Left forelimb (tissue), 1 donor: ENCODE data around the gene GSTA5.
"Not testable (repeated sequence)": the region's sequence is repeated elsewhere in the genome, so short reads cannot be mapped to it uniquely, and the experiment has no call there.

ENCODE experiments used
- DNase-seq: peaks from one replicate; pipeline ENCODE4 v3.0.0-alpha.2; 2018; ENCODE audit warnings: low spot score

The GSTA5 gene

DNA sequence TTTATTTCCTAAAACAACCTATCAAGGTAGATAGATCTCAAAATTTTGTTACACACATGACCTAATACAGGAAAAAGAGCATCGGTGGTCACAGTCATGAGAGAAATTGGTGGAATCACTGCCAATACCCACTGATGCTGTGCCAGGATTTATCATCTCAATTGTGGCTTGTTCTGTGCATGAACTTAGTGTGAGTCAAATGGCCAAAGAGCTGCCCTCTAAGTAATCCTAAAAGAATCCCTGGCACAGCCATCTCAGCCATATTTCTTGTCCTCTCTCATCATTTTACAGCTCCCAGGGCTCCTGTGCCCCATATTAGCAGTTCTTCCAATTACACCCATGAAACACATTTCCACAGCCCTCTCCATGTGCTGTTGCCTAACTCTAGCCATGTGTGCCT lies 6.1 kb downstream of the GSTA5 start:
- no peak for DNase-seq

DNA sequence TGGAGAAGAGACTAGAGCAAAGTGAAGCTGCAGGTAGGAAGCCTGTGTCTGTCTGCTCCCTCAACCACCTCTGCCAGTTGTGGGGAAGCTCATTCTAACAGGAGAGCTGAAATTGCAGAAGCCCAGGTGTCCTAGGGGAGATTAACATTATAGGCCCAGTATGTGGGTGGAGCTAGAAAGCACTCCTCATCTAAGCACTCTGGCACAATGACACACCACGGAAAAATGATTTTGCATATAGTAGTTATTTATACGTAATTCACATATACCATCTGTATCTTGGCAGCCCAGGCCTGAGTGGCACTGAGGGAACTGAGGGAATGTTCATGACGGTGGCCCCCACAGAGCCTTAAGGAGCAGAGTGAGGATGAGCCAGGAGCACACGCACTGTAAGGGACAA lies 9.7 kb downstream of the GSTA5 start:
- DNase-seq: not testable (repeated sequence)

DNA sequence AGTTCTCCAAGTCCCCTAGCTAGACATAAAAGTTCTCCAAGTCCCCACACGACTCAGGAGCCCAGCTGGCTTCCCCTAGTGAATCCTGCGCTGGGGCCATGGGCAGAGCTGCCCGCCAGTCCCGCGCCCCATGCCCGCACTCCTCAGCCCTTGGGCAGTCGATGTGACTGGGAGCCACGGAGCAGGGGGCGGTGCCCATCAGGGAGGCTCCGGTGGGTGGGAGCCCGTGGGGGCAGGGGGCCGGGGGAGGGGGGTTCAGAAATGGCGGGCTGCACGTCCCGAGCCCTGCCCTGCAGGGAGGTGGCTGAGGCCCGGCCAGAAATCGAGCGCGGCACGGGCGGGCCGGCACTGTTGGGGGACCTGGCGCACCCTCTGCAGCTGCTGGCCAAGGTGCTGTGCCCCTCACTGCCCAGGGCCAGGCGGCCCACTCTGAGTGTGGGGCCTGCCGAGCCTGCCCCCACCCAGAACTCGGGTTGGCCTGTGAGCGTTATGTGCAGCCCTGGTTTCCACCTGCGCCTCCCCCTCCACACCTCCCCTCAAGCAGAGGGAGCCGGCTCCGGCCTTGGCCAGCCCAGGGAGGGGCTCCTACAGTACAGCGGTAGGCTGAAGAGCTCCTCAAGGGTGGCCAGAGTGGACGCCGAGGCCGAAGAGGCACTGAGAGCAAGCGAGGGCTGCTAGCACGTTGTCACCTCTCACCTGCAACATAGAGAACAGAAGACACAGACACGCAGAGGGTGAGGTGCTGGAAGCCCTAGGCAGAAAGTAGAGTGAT lies 11.4 kb downstream of the GSTA5 start:
- no peak for DNase-seq

DNA sequence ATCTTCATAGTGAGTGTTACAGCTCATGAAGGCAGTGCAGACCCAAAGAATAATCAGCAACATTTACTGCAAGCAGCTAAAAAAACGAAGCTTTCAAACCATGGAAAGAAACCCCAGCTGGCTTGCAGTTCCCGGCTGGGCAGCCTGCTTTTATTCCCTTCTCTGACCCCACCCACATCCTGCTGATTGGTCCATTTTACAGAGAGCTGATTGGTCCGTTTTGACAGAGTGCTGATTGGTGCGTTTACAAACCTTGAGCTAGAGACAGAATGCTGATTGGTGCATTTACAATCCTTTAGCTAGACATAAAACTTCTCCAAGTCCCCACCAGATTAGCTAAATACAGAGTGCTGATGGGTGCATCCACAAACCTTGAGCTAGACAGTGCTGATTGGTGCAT lies 12.0 kb downstream of the GSTA5 start:
- DNase-seq: not testable (repeated sequence)

DNA sequence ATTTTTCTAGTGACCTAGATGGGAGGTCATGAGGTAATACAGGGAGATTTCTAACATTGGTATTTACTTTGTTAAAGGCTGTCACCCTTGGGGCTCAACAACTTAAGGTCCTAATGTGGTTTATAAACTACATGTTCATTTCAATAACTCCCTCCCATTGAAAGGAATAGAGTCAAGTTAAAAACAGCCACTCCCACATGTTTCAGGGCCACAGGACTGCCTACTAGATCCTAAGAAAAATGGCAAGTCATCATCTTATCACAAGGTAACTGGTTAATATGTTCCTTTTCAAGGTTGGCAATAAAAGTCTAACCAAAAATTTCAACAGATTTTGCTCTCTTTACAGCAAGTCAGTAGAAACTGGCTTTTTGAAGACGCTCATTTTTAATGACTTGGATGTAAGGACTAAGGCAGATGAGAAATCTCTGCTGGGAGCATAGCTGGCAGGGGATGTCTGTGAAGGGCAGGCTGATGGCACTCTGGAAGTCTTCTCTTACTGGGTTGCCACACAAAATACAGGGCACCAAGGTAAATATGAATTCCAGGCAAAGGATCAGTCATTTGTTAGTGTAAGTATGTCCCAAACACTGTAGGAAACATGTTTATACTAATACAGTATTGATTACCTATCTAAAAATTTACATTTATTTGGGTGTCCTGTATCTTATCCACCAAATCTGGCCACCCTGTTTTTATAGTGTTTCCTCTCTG lies 13.4 kb downstream of the GSTA5 start:
- DNase-seq: not testable (repeated sequence)

DNA sequence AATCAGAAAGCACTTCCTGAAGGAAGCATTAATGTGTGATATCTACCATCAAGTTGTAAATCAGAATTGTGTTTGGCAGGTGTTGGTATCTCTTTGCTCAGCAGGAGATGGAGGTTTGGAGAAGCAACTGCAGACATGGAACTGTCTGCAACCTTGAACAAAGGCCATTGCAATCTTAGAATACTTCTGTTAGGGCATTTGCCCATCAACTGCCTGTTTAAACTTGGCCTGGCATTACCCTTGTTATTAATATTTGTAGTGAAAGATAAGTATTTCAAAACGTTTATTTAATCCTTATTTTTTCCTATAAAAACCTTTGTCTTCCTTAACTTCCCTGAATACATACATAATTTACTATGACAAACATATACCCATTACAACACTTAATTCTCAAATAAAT lies 14.1 kb downstream of the GSTA5 start:
- no peak for DNase-seq

DNA sequence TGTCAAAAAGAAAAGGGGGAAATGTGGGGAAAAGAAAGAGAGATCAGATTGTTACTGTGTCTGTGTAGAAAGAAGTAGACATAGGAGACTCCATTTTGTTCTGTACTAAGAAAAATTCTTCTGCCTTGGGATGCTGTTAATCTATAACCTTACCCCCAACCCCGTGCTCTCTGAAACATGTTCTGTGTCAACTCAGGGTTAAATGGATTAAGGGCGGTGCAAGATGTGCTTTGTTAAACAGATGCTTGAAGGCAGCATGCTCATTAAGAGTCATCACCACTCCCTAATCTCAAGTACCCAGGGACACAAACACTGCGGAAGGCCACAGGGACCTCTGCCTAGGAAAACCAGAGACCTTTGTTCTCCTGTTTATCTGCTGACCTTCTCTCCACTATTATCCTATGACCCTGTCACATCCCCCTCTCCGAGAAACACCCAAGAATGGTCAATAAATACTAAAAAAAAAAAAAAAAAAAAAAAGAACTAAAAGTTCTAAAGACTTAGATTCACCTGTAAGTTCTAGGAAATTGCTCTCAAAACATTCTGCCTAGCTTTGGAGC lies 14.6 kb downstream of the GSTA5 start:
- not testable (repeated sequence) for DNase-seq

DNA sequence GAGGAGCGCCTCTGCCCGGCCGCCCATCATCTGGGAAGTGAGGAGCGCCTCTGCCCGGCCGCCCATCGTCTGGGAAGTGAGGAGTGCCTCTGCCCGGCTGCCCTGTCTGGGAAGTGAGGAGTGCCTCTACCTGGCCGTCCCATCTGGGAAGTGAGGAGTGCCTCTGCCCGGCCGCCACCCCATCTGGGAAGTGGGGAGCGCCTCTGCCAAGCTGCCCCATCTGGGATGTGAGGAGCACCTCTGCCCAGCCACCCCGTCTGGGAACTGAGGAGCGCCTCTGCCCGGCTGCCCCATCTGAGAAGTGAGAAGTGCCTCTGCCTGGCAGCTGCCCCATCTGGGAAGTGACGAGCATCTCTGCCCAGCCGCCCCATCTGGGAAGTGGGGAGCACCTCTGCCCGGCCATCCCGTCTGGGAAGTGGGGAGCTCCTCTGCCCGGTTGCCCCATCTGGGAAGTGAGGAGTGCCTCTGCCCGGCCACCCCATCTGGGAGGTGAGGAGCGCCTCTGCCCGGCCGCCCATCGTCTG lies 15.3 kb downstream of the GSTA5 start:
- not testable (repeated sequence) for DNase-seq

DNA sequence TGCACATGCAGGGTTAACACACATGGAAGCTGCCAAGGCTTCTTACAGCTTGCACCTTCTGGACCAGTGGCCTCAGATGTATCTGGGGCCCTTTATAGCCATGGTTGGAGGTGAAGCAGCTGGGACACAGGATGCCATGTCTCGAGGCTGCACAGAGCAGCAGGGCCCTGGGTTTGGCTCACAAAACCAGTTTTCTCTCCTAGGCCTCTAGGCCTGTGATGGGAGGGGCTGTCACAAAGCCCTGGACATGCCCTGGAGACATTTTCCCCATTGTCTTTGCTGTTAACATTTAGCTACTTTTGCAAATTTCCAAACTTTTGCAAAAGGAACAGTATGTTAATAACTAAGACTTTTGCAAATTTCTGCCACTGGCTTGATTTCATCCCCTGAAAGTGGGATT lies 18.8 kb downstream of the GSTA5 start:
- no peak for DNase-seq

DNA sequence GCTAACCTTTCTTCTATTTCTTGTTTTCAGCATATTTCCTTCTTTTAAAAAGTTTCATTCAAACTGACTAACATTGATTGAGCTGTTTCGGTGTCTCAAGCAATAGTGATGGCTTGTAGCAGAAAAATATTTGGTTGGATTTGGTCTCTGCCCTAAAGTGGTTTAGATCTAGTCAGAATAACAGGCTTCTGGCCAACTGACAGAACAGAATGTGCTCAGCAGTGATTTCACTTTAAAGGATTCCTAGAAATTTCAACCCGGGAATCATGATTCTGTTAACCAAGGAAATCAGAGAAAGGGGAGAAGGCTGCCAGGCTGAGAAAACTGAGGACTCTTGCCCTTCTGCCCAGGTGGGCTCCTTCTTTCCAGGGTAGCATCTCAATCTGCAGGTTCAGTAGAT lies 20.4 kb downstream of the GSTA5 start:
- DNase-seq: no peak

DNA sequence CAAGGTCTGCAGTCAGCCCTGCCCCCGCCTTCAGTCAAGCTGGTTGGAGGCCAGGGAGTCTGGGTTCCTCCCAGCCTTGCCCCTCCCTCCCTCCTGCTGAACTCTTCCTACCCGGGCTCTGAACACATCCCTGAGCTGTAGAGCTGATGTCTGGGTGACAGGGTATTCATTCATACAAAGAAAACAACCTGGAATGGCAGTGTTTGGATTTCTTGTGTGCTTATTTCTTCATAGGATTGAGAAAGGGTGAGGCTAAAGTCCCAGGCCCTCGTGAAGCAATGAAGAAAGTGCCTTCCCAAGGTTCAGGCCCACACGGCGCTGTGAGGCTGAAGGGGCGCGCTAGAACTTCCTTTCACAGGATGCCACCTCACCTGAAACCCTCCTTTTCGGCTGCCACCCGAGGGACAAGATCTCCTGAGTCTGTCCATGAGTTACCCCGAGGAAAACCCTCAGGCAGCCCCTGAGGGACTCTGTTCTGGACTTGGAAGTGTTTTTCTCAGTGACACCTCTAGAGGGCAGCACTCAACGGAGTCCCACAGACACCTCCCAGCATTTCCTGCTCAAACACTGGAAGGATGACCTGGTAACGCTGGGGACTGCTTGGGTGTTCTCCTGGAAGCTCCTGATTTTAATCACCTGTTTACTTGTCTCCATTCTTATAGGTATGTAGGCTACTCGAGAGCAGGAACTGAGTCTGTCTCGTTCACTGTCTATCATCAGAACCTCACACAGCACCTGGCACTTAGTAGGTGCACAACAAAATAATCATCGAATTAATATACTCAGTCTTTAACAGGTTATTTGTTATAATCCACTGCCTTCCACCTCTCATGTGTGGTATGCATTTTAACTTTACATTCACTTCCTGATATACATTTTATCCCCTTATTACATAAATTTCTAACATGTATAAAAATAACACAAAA lies 25.2 kb downstream of the GSTA5 start:
- DNase-seq: no peak

DNA sequence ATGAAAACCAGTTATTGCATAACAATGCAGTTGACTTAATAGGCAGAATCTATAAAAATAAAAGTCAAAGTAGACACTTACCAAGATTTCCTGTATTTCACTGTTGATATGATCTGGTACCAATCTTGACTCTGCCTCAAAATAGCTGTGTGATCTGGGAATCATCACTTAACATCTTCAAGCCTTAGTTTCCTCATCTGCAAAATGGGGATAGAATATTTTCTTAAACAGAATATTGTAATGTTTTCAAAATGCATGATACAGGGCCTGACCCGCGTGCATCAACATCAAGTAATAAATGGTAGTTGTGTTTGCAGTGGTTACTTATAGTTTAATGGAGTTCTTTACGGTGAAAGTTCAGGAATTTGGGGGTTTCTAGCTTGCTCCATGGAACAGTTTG lies 26.1 kb downstream of the GSTA5 start:
- DNase-seq: not testable (repeated sequence)

DNA sequence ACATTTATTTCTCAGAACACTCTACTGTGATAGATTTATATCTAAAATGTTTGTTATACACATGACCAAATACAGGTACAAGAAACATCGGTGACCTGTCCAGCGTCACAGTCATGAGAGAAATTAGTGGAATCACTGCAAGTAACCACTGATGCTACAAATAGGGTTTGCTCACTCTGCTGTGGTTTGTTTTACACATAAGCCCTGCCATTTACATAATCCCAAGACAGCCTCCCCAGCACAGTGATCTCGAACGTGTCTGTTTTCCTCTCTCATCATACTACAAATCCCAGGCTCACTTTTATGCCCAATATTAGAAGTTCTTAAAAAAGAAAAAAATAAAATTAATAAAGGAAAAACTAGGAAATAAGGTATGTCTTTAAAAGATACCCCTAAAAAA lies 30.8 kb downstream of the GSTA5 start:
- not testable (repeated sequence) for DNase-seq

DNA sequence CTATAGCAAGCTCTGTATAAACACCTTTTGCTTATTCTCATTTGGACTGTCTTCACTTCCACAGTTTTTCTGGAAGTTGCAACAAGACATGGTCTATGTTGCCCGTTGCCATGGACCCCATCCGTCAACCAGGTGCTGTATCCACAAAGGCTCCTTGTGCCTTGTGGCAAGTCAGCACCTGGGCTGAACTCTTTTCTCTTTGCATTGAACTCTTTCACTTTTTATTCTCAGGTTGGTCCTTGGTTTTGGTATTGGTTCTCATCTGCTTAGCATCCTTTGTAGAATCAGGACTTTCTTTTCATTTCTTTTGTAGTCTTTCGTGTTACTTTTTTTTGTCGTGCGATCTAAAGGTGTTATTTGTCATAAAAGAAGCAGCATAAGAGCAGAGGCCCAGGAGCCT lies 32.0 kb downstream of the GSTA5 start:
- DNase-seq: no peak

DNA sequence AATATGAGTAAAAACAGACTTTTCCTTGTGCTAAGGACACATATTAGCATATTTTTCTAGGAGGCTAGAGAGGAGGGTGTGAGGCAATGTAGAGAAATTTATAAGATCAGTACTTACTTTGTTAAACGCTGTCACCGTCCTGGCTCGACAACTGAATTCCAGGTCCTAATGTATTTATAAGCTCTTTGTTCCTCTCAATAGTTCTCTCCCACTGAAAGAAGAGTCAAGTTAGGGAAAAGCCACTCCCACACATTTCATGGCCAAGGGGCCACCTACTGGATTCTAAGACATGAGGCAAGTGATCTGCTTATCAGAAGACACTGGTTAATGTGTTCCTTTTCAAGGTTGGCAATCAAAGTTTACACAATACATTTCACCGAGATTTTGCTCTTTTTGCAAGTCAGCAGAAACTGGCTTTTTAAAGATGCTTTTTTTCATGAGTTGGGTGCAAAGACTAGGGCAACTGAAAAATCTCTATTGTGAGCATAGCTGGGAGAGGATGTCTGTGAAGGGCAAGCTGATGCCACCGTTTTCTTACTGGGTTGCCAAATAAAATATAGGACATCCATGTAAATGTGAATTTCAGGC lies 36.9 kb downstream of the GSTA5 start, which contains the start of gene GSTA1:
GSTA1 (minus strand) TSS at position 149 of the 588 bp plus-strand sequence. CDS start 4,549 bp downstream, outside the sequence.
- DNase-seq: not testable (repeated sequence)

DNA sequence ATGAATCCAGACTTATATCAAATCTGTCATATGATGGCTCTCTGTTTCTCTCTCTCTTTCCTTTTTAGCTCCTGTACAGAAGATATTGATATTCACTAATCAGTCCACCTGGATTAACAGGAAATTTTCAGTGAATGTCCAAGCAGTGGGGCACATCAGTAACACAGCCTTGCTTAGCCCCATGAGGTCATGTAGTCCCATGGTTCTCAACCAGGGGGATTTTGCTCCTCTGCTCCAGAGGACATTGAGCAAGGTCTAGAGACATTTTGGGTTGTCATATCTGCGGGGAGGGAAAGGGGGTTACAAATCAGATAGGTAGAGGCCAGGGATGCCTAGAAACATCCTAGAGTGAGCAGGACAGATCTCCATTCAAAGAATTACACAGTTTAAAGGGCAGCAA lies 37.8 kb downstream of the GSTA5 start:
- no peak for DNase-seq

DNA sequence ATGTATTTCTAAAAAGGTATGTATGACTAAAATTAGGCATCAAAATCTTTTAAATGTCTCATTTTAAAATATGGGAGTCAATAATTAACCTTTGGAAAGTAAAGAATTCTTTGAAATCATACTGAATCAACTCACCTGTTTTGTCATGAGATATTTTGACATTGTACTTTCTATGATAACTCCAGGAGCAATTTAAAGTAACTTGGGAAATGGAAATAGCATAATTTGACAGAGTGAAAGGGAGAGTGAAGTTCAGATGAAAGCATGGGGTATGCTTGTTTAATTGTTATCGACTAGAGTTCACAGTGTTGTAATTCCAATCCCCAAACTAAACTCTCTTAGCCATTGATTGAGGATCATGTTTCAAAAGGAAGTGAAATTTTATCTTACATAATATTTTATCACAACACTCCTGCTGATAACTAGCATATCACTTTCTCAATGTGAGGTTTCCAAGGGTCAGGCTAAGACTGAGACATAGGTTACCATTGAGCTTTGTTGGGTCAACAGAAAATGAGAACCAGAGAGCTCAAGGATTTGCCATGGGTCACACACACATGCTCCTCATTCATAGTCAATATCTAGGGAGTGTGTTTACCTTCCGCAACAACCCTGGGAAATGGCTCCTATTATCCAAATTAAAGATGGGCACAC lies 39.3 kb downstream of the GSTA5 start:
- DNase-seq: no peak

DNA sequence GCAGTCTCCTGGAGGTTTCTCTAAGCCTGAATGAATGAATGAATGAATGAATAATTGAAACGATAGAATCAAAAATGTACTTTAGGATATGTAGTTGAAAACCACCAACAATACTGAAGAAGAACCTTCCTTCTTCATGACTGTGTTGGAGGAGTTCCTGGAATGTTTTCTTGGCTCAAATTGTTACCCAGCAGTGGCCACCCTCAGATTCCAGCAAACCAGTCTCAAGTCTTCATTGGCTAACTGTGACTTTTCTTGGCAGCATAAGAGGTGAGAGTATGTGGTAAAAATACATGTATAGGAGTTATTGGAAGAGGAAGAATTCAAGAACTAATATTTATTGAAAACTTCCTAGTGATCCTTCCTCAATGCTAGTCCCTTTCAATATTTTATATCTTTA lies 41.3 kb downstream of the GSTA5 start:
- not testable (repeated sequence) for DNase-seq

DNA sequence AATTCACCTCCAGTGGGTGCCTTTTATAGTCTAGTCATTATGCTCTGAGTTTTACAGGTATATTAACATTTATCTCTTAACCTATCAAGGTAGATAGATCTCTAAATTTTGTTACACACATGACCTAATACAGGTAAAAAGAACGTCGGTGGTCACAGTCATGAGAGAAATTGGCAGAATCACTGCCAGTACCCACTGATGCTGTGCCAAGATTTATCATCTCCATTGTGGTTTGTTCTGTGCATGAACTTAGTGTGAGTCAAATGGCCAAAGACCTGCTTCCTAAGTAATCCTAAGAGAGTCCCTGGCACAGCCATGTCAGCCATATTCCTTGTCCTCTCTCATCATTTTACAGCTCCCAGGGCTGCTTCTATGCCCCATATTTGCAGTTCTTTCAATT lies 46.2 kb downstream of the GSTA5 start:
- not testable (repeated sequence) for DNase-seq

DNA sequence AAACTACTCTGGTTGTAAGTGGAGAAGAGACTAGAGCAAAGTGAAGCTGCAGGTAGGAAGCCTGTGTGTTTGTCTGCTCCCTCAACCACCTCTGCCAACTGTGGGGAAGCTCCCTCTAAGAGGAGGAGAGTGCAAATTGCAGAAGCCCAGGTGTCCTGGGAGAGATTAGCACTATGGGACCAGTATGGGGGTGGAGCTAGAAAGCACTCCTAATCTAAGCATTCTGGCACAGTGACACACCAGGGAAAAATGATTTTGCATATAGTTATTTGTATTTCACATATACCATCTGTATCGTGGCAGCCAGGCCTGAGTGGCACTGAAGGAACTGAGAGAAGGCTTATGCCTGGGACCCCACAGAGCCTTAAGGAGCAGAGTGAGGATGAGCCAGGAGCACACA lies 49.8 kb downstream of the GSTA5 start:
- no peak for DNase-seq

DNA sequence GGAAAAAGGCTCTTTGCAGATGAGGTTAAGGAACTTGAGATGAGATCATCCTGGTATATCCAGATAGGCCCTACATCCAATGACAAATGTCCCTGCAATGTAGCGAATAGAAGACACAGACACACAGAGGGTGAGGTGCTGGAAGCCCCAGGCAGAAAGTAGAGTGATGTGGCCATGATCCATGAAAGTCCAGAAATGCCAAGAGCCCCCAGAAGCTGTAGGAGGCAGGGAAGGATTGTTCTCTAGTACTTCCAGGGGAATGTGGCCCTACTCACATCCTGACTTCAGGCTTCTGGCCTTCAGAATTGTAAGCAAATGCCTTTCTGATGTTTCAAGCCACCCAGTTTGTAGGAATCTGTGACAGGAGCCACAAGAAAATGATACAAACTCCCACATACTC lies 51.0 kb downstream of the GSTA5 start:
- not testable (repeated sequence) for DNase-seq
